GM10847 (cell line): ENCODE measurements around the gene LY6G5B.

Experiments
- POLR2A ChIP-seq: IDR thresholded peaks from 2 replicates; pipeline ENCODE4 v1.6.1; 2011; ENCODE audit not compliant: insufficient read length; ENCODE audit errors: extremely low read depth

The LY6G5B gene

DNA sequence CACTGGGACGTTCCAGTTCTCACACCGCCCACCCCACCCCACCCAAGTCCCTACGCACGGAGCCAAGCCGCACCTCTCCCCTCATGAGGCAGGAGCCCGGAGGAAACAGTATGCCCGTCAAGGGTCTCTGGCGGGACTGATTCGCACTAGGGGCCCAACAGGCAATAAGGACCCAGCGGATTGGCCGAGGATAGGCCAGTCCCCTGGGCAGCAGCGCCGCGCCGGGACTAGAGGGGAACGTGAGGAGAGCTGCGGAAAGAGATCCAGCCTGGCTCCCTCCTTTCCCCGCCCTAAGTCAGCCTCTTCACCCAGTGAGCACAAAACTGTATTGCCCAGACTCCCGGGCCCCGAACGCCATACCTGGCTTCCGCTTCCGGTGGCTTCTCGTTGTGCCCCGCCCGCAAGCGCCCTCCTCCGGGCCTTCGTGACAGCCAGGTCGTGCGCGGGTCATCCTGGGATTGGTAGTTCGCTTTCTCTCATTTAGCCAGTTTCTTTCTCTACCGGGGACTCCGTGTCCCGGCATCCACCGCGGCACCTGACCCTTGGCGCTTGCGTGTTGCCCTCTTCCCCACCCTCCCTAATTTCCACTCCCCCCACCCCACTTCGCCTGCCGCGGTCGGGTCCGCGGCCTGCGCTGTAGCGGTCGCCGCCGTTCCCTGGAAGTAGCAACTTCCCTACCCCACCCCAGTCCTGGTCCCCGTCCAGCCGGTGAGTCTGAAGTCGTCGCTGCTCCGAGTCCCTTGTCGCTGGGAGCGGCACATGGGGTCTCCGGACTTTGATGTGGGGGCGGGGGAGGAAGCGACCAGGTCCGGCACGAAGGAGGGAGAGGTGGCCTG lies 4.1 kb upstream of the LY6G5B start, which contains the start of gene CSNK2B:
Gene CSNK2B, plus strand, starts transcription at position 580 of the 836 bp plus-strand sequence. CDS start 752 bp downstream, outside the sequence.
- peak; percentile 78 for TF ChIP-seq POLR2A

DNA sequence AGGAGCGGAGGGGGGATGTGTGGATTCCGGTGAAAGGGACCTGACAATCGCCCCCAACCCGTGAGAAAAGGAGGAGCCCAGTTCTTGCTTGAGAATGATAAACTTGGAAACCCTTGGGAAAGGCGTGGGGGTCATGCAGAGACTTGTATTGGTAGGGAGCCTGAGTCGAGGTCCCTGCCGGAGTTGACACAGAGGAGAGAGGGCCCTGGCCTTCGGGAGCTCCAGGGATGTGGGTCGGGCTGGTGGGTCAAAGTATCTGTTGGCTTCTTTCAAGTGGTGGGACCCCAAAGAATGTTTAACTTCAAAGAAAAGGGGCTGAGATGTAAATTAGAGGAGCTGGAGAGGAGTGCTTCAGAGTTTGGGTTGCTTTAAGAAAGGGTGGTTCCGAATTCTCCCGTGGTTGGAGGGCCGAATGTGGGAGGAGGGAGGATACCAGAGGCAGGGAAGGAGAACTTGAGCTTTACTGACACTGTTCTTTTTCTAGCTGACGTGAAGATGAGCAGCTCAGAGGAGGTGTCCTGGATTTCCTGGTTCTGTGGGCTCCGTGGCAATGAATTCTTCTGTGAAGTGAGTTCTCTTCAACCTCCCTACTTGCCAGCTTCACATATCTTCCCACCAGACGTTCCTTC lies 3.3 kb upstream of the LY6G5B start:
- TF ChIP-seq POLR2A: no peak

DNA sequence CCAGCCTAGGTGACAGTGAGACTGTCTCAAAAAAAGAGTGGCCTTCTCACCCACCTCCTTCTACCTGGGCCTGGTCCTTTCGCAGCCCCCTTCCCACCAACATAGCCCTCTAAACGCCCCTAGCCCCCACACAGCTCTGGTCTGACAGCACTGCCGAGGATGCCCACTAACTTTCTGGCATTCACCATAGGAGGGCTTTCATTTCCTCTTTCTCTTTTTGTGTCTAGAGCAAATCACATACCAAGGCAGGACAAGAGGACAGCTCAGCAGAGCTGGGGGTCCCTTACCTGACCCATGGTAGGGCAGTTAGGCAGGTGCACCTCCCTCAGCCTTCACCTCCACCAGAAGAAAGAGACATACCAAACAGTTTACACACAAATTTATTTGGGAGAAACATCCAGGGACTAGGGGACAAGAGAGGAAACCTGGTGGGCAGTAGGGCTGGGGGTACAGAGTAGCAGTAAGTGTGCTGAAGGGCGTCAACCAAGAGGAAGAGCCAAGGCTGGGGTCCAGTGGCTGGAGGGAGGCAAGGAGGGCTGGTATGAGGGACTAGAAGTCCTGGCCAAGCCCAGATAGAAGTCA lies 6.6 kb downstream of the LY6G5B start:
- no peak for TF ChIP-seq POLR2A

DNA sequence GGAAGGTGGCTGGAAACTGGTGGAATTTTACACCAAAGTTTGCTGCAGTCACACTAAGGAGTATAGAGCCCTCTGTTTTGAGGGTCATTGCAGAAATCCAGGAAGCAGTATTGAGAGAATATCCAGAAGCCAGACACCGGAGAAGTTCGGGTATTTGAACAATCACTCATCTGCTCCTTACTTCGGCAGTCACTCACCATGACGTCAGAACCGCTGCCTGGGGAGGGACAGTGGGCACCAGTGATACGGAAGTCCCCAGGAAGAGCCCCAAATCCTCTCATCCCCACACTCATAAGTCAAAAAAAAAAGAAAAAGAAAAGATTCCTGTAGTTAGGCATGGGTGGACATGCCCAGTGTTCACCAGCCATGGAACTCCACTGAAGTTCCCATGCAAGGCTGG lies 7.1 kb downstream of the LY6G5B start:
- no peak for TF ChIP-seq POLR2A

DNA sequence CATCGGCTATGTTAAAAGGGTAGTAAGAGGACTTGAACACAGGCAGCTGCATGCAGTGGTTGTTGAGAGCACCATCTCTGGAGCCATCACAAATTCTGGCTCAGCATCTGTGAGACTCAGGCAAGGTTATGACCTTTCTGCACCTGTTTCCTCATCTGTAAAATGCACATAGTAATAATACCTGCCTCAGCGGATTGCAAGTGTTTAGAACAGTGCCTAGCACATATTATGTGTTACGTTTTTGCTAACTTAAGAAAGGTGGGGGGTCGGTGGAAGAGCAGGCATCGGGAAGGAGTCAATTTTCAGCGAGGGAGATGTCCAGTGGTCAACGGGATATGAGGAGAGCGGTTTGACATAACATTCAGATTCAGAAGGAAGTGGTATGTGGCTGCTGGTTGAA lies 8.2 kb downstream of the LY6G5B start:
- TF ChIP-seq POLR2A: no peak

DNA sequence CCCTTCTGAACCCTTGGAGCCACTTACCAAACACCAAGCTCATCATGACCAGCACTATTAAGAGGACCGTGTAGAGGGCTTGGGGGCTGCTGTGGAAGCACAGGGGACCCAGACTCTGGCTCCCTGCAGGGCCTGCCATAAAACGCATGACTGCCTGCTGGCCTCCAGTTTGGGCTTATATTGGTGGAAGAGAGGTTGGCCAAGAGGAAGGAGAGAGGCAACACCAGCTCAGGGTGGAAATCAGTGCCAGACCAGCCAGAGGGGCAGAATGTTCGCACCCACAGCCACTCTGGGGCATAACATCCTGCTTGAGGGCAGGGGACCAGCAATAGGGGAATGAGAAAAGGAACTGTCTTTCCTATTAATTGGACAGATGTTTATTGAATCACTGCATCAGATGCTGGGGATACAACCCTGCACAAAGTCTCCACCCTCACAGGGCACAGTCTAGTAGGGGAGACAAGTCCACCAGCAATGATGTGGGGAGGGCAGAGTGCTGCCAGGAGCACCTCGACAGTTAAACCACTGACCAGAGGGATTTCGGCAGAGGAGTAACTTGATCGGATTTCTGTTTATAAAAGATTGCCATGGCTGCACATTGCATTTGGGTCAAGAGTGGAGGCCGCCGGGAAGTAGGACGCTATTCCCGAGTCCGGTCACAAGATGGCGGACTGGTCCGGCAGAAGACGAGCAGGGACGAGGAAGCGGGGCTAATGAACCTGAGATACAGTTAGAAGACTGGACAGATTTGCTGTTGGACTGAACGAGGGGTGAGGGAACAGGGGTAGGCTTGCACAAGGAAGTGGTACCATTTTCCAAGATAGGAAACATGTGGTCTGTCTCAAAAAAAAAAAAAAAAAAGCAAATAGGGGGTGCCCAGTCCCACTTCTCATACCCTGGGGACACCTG lies 10.7 kb downstream of the LY6G5B start, which contains the start of gene LY6G5C:
Gene LY6G5C, minus strand, starts transcription at position 842 of the 909 bp plus-strand sequence. Its CDS starts 694 bp downstream, at position 148.
- TF ChIP-seq POLR2A: no peak

DNA sequence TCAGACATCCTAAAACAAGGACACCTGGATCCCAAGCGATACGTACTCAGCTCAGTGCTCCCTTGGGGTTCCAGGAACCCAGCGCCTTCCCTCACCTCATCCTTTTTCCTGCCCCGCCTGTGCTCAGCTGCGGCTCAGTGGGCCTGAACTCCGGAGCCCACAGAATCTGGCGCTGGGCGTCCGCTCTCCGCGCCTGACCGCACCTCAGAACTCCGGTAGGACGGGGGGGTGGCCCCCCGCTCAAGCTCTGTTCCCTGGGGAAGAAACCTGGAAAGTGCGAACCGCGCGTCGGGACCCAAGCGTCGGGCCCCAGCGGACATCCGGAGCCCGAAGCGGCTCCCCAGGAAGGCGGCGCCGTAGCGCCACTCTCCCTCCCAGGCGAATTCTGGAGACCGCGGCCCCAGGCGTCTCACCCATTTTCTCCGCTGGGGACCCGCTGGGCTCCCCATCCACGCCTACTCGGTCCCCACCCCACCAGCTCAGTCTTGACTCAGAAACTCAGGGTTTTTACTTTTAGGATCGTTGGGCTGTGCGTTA lies 11.4 kb downstream of the LY6G5B start:
- no peak for TF ChIP-seq POLR2A

DNA sequence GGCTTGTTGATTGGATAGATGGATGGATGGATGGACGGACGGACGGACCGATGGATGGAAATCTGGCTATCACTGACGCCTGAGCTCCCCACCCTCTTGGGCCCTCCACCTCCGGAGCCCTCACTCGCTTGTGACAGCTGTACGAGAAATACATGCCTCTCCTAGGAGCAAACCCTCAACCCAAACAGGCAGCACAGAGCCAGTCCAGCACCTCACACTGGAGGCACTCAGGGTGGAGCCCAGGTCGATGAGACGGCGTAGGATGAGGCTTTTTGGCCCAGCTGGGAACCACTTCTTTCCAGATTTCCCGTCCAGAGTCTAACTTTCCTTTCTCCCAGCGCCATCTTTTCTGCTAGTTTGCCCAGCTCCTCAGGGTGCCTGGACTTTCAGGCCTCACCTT lies 13.8 kb downstream of the LY6G5B start:
- no peak for TF ChIP-seq POLR2A

DNA sequence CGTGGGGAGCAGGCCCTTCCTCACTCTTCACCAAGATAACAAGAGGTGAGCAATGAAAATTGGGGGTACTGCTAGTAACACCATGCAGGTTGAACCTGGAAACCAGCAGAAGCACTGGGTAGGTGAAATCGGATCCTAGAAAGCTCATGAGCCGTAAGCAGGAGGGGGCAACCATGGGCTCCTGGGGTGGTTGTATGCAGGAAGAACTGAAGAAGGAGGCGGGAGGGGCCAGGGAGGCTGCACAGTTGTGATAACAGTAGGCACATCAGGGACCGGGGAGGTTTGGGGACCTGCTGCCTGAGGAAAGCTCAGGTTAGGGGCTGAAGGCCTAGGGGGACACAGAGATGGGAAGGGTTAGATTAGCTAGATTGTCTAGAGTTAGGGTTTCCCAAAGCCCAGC lies 16.7 kb downstream of the LY6G5B start:
- no peak for TF ChIP-seq POLR2A

DNA sequence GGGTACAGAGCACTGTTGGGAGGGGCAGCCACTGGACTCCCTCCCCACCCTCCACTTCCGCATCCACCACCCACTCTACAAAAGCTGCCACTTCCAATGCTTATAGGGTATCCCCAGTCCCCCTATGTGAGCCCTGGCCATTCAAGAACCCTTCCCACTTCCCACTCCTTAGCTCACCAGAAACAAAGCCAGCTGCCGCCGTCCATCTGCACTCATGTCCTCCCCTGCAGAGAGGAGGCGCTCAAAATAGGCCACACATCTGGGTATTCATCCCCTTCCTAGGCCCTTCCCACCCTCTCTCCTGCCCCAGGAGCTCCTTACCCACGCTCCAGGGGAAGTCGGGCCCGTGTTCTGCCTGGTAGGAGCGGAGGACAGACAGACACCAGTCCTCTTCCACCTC lies 17.5 kb downstream of the LY6G5B start:
- TF ChIP-seq POLR2A: no peak

DNA sequence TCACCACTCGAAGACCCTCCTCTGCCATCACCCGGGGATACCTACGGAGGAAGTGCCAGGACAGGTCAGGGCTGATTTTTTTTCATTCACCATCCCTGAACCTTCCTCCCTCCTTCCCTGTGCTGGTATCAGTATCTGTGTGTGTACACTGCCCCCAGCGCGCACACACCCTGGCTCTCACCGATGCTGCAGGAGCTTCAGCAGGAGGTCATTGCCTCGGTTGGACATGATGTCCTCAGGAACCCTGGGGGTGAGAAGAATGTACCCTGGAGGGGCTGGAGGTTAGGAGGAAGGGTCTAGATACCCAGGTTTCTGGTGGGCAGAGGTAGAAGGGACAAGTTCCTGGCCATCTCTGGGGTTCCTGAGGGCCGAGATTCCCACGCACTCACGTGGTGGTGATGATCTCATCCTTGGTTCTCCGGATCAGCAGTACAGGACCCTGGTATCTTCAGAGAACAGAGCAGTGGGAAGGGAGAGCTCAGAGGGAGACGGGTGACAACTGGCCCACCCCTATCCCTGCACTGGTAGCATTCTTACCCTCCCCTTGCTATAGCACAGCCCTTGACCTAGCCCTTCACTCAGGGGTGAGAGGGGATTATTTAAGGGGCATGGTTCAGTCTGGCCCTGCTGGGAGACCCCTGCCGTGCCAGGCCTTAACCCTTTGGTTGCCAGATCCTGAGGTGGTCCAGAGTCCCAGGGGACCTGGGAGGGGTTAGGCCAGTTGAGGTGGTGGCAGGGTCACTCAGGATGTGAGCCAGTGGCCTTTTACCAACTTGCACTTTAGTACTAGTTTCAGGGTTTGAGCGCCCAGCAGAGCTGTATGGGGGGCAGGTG lies 18.3 kb downstream of the LY6G5B start:
- no peak for TF ChIP-seq POLR2A

DNA sequence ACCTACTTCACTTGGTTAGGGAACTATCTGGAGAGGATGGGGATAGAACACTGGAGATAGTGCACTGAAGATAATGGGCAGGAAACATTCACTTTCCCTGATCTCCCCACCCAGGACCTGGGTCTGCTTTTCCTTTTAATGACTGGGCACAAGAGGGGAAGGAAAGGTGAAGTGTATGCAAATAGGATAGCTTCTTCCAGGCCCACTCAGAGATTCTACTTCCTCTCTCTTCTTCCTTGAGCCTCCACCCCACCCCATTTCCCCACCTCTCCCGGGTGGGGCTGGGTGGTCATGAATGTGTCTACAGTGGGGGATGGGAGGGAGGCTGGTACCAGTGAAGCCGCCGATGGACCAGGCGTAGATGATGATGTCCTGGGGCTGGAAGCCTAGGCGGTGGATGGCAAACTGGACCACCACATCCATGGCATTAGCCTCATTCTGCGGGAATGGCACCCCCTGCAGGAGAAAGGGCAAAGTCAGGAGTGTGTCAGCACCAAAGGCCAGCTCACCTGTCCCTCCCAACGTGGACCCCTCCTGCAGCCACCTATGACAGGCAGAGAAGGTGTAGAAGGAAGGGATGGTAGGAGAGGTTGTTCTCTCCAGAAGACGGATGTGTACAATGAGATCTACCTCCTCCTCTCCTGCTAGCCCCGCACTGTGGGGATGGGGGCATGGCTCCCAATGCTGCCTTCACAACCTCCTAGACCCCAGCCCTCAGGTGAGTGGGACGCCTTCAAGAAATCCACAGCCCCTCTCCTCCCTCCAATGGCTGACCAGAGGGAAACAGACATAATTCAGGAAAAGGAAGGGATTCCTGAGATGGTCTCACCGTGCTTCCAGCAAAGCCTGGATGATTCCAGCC lies 19.7 kb downstream of the LY6G5B start:
- no peak for TF ChIP-seq POLR2A

DNA sequence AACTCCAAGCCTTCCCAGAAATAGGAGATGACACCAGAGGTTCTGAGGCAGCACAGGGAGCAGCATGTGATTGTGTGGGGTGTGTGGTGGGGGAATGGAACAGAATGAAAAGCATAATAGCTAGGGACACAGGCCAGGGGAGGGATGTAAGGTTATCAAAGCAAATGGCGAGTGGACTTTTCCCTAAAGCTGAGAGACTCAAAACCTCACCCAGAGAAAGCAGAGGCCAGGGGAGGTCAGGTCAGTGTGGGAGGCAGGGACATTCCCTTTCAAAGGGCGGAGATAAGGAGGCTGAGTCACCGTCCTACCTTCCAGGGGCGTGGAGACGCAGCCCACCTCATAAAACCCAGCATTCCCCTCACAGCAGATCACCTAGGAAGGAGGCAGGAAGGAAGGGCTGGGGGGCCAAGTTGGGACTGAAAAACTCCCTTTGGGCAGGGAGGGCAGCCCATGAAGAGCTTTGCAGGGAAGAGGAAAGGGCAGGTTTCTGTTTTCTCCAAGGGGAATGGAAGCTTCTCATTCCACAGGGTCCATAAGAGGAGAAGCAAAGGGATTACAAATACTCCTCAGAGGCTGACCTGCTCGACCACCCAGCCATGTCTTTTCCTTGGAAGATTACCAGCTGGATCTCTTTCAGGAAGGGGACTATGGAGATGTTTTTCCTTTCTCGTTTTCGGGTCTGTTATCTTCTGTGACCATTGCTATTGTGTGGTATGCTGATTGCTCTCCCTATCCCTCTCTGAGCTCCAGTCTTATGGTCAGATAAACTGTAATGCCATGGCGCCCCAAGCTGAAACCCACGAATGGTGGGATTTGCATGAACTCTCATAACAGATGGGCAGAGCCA lies 20.7 kb downstream of the LY6G5B start:
- TF ChIP-seq POLR2A: no peak
